Effector memory CD8-positive, alpha-beta T cell (primary cell): ENCODE data around the gene OR2AK2.

Experiments used
- ATAC-seq: fragments of 150-1000 bp; cut with Tn5 transposase; replicated peaks from 2 replicates; pipeline ENCODE4 v1.10.0; 2021; ENCODE audit warnings: mild to moderate bottlenecking, moderate library complexity
- DNase-seq, 3 experiments: peaks; one replicate each; pipeline ENCODE4 v3.0.0; 2021
- H3K27ac Mint-ChIP-seq, 2 donors: one replicate each; pipeline ENCODE4 v1.8.0; 2022; ENCODE audit warnings: mild to moderate bottlenecking in 2 of 2, mixed read lengths in 2 of 2, moderate library complexity in 2 of 2
- H3K27me3 Mint-ChIP-seq, 2 donors: one replicate each; pipeline ENCODE4 v1.8.0; 2022; ENCODE audit warnings: mixed read lengths in 2 of 2
- H3K36me3 Mint-ChIP-seq: one replicate; pipeline ENCODE4 v1.8.0; 2022; ENCODE audit warnings: mild to moderate bottlenecking, moderate library complexity, mixed read lengths; ENCODE audit not compliant: insufficient read depth
- H3K4me1 Mint-ChIP-seq, 2 donors: one replicate each; pipeline ENCODE4 v1.8.0; 2022; ENCODE audit warnings: low read depth in 2 of 2, mixed read lengths in 2 of 2
- H3K4me3 Mint-ChIP-seq, 2 donors: one replicate each; pipeline ENCODE4 v1.8.0; 2022; ENCODE audit warnings: mild to moderate bottlenecking in 2 of 2, mixed read lengths in 2 of 2, moderate library complexity in 2 of 2
- H3K9me3 Mint-ChIP-seq, 2 donors: one replicate each; pipeline ENCODE4 v1.8.0; 2022; ENCODE audit warnings: mixed read lengths in 2 of 2

OR2AK2 gene

GRCh38 chr1:247966532-247967204 lies 1.6 kb downstream of the OR2AK2 start:
- no peak overlapping the region for H3K27ac Mint-ChIP-seq
- H3K36me3 Mint-ChIP-seq, result no peaks in the 10 kb centered on the region
- no peaks in the 10 kb centered on the region for H3K4me1 Mint-ChIP-seq
- ATAC-seq, result no peak
- H3K4me3 Mint-ChIP-seq, result peak overlapping the region in 1 of 2 donors; percentile 17
- no peaks in the 10 kb centered on the region for H3K27me3 Mint-ChIP-seq
- H3K9me3 Mint-ChIP-seq, result peaks cover 5 to 8% of the 10 kb centered on the region in 2 donors
- DNase-seq, result no peak

DNA sequence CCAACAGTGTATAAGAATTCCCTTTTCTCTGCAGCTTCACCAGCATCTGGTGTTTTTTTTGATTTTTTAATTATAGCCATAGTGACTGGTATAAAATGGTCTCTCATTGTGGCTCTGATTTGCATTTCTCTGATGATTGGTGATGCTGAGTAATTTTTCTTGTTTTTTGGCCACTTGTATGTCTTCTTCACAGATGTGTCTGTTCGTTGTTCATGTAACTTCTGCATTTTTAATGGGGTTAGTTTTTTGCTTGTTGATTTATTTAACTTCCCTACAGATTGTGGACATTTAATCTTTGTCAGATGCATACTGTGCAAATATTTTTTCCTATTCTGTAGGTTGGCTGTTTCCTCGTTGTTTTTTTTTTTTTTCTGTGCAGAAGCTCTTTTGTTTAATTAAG lies 28.0 kb downstream of the OR2AK2 start:
- Mint-ChIP-seq H3K4me3 (no peak overlapping the region), H3K36me3 (no peaks in the 10 kb centered on the region), H3K27ac (no peak overlapping the region), H3K4me1 (no peaks in the 10 kb centered on the region), H3K27me3 (no peaks in the 10 kb centered on the region), H3K9me3 (peaks cover 12 to 22% of the 10 kb centered on the region in 2 donors)
- ATAC-seq (no peak), DNase-seq (no peak)

GRCh38 chr1:247998811-247999210 lies 33.8 kb downstream of the OR2AK2 start:
- DNase-seq (no peak), ATAC-seq (no peak)
- no peak overlapping the region for H3K27ac Mint-ChIP-seq
- H3K27me3 Mint-ChIP-seq, result no peaks in the 10 kb centered on the region
- H3K4me1 Mint-ChIP-seq, result no peaks in the 10 kb centered on the region
- H3K4me3 Mint-ChIP-seq, result no peak overlapping the region
- peaks cover 14 to 18% of the 10 kb centered on the region in 2 donors for H3K9me3 Mint-ChIP-seq
- H3K36me3 Mint-ChIP-seq, result no peaks in the 10 kb centered on the region

DNA sequence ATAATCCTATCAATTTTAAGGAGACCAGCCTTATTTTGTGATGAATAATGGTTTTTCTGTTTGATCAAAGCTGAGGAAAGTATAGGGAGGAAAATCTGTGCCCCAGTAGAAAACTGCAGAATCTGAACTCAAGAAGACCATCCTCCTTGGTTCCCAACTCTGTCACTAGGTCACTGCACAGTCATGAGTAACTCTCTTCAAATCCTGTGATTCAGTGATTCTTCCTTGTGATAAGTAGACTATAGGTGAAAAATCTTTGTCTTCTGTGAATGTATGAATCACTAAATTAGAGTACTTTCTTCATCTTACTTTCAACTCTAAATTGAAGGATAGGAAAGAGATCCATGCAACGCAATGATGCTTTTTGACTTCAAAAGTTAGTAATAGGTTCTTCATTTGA lies 35.1 kb downstream of the OR2AK2 start:
- Mint-ChIP-seq H3K36me3 (no peaks in the 10 kb centered on the region), H3K4me3 (no peak overlapping the region), H3K27ac (no peak overlapping the region), H3K4me1 (no peaks in the 10 kb centered on the region), H3K9me3 (peaks cover 13 to 15% of the 10 kb centered on the region in 2 donors), H3K27me3 (no peaks in the 10 kb centered on the region)
- no peak for ATAC-seq
- DNase-seq, result no peak

DNA sequence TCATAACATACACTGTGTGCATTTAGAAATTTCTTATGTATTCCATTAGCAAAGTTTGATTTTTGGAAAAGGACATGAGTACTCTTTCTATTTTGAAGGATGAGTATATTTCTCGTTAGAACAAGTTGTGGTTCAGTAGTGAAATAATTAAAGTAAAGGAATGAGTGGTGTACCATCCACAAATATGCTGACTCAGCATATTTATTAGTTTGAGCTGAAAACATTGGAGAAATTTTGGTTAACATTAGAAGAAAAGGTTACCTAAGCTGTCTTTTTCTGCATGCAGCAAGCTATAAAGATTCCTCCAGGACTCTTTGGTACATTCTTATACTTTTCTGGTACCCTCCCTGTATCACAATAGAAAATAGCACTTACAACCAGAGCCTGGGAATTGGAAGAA lies 42.7 kb downstream of the OR2AK2 start:
- no peak overlapping the region for H3K27ac Mint-ChIP-seq
- DNase-seq (no peak), ATAC-seq (no peak)
- H3K4me1 Mint-ChIP-seq, result no peaks in the 10 kb centered on the region
- no peak overlapping the region for H3K4me3 Mint-ChIP-seq
- H3K9me3 Mint-ChIP-seq, result peaks cover 21 to 33% of the 10 kb centered on the region in 2 donors
- H3K27me3 Mint-ChIP-seq, result no peaks in the 10 kb centered on the region
- H3K36me3 Mint-ChIP-seq, result no peaks in the 10 kb centered on the region

DNA sequence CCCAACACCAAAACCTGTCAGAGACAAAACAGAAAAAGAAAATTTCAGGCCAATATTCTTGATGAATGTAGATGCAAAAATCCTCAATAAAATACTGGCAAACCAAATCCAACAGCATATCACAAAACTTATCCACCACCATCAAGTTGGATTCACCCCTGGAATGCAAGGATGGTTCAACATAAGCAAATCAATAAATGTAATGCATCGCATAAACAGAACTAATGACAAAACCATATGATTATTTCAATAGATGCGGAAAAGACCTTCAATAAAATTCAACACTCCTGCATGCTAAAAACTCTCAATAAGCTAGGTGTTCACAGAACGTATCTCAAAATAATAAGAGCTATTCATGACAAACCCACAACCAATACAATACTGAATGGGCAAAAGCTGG lies 44.6 kb downstream of the OR2AK2 start:
- Mint-ChIP-seq H3K36me3 (no peaks in the 10 kb centered on the region), H3K27ac (no peak overlapping the region)

GRCh38 chr1:248013229-248013710 lies 48.2 kb downstream of the OR2AK2 start, which contains the start of gene OR2L5:
Gene OR2L5 (plus strand): TSS chr1:248013660. CDS start chr1:248021948, 8,288 bp downstream.
- Mint-ChIP-seq H3K4me1 (no peaks in the 10 kb centered on the region), H3K9me3 (peaks cover 12 to 26% of the 10 kb centered on the region in 2 donors)
- ATAC-seq, result no peak

More for the DNA sequence above, 44.6 kb downstream of the OR2AK2 start:
- Mint-ChIP-seq H3K4me1 (no peaks in the 10 kb centered on the region), H3K4me3 (no peak overlapping the region), H3K9me3 (peaks cover 12 to 26% of the 10 kb centered on the region in 2 donors), H3K27me3 (no peaks in the 10 kb centered on the region)
- DNase-seq, result no peak
- ATAC-seq, result no peak

DNA sequence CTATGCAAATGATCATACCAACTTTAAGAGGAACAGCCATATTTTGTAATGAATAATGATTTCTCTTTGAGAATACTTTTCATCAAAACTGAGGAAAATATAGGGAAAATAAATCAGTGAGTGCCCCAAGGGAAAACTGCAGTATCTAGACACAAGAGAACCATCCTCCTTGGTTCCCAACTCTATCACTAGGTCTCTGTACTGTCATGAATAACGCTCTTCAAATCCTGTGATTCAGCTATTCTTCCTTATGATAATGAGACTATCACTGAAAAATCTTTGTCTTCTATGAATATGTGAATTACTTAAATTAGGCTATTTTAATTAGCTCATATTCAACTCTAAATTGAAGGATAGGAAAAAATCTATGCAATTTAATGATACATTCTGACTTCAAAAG lies 50.8 kb downstream of the OR2AK2 start:
- H3K4me3 Mint-ChIP-seq, result no peak overlapping the region
- DNase-seq (no peak), ATAC-seq (no peak)
- H3K27me3 Mint-ChIP-seq, result no peaks in the 10 kb centered on the region
- H3K4me1 Mint-ChIP-seq, result no peaks in the 10 kb centered on the region
- no peak overlapping the region for H3K27ac Mint-ChIP-seq
- H3K36me3 Mint-ChIP-seq, result no peaks in the 10 kb centered on the region
- peaks cover 3 to 8% of the 10 kb centered on the region in 2 donors for H3K9me3 Mint-ChIP-seq

More at GRCh38 chr1:248013229-248013710, 48.2 kb downstream of the OR2AK2 start, which contains the start of gene OR2L5:
- DNase-seq, result no peak
- no peaks in the 10 kb centered on the region for H3K36me3 Mint-ChIP-seq
- H3K4me3 Mint-ChIP-seq, result no peak within 1 kb of the TSS
- H3K27ac Mint-ChIP-seq, result no peak within 1 kb of the TSS
- no peaks in the 10 kb centered on the region for H3K27me3 Mint-ChIP-seq
